H1 (cell line): ENCODE measurements around the gene AURKAIP1. TPM values are rescaled to one million over a fixed set of nuclear protein-coding genes. Genes with fewer than 3 reads are reported as not detected.

Experiments used
- CTCF ChIA-PET: fragments of 300-600 bp; sonication (Branson Sonifier 250); formaldehyde crosslinking; loops from one replicate; lab custom pipeline; 2021; ENCODE audit not compliant: partially characterized antibody; lab: Charles Lee
- POLR2A ChIA-PET: fragments of 300-600 bp; sonication (Branson Sonifier 250); formaldehyde crosslinking; loops from one replicate; lab custom pipeline; 2021; ENCODE audit warnings: inconsistent platforms; ENCODE audit not compliant: partially characterized antibody; lab: Charles Lee
- DNase-seq, 2 experiments: peaks; one replicate each; pipeline versions ENCODE4 v3.0.0 to v3.0.0-alpha.2; 2010 to 2022; ENCODE audit warnings: low spot score in 2 of 2, low read depth in 1 of 2, mixed read lengths in 1 of 2
- FAIRE-seq: peaks from 2 replicates; lab custom pipeline; 2011; peaks lifted over from hg19 to GRCh38; lab: Jason Lieb, UNC
- H2AFZ ChIP-seq: 2 replicates; pipeline ENCODE4 v1.8.1; 2012; ENCODE audit warnings: low read length, inconsistent platforms
- H2AK5ac ChIP-seq: 2 replicates; pipeline ENCODE4 v1.6.1; 2013; ENCODE audit warnings: low read depth, low read length
- H2BK120ac ChIP-seq: replicated peaks from 2 replicates; pipeline ENCODE3; 2013; ENCODE audit warnings: low read depth, low read length, inconsistent platforms
- H2BK12ac ChIP-seq: 2 replicates; pipeline ENCODE4 v1.6.1; 2013; ENCODE audit warnings: low read depth, low read length
- H2BK15ac ChIP-seq: 2 replicates; pipeline ENCODE4 v1.6.1; 2013; ENCODE audit warnings: low read length
- H2BK20ac ChIP-seq: 2 replicates; pipeline ENCODE4 v1.6.1; 2013; ENCODE audit warnings: low read length
- H2BK5ac ChIP-seq: 2 replicates; pipeline ENCODE4 v1.6.1; 2013; ENCODE audit warnings: low read depth, low read length
- H3K14ac ChIP-seq: 2 replicates; pipeline ENCODE4 v1.6.1; 2013; ENCODE audit warnings: inconsistent platforms; ENCODE audit not compliant: insufficient read length
- H3K18ac ChIP-seq: 2 replicates; pipeline ENCODE4 v1.6.1; 2013; ENCODE audit warnings: low read length; ENCODE audit errors: extremely low read depth
- H3K23ac ChIP-seq: 2 replicates; pipeline ENCODE4 v1.6.1; 2013; ENCODE audit warnings: inconsistent platforms; ENCODE audit not compliant: insufficient read length
- H3K23me2 ChIP-seq: 2 replicates; pipeline ENCODE4 v1.6.1; 2013; ENCODE audit warnings: low read depth, low read length
- H3K27ac ChIP-seq: 2 replicates; pipeline ENCODE4 v1.6.1; 2011; ENCODE audit warnings: low read depth, low read length, inconsistent platforms
- H3K27me3 ChIP-seq, 4 experiments: replicated peaks in 1 of 4; 1 replicate in 1 of 4; 2 replicates in 3 of 4; pipeline versions ENCODE4 v1.6.1 to v1.8.1; 2011 to 2013; ENCODE audit warnings: low read length in 3 of 4, mild to moderate bottlenecking in 3 of 4, inconsistent platforms in 2 of 4, mixed read lengths in 2 of 4, moderate library complexity in 1 of 4; ENCODE audit not compliant: control insufficient read depth in 3 of 4, insufficient read depth in 3 of 4; ENCODE audit errors: extremely low read depth in 1 of 4
- H3K36me3 ChIP-seq, 4 experiments: 2 replicates each; pipeline versions ENCODE4 v1.6.1 to v1.8.1; 2011 to 2013; ENCODE audit warnings: mild to moderate bottlenecking in 4 of 4, low read length in 3 of 4, moderate library complexity in 2 of 4, control low read depth in 1 of 4, inconsistent platforms in 1 of 4; ENCODE audit not compliant: insufficient read depth in 4 of 4, control insufficient read depth in 2 of 4
- H3K4ac ChIP-seq: replicated peaks from 2 replicates; pipeline ENCODE3; 2013; ENCODE audit warnings: low read length, low read depth, mixed read lengths, inconsistent platforms; ENCODE audit not compliant: insufficient read length
- H3K4me1 ChIP-seq, 4 experiments: replicated peaks in 1 of 4; 1 replicate in 1 of 4; 2 replicates in 3 of 4; pipeline versions ENCODE4 v1.6.1 to v1.8.1; 2011 to 2013; ENCODE audit warnings: low read length in 3 of 4, inconsistent platforms in 2 of 4, mixed read lengths in 1 of 4; ENCODE audit not compliant: insufficient read depth in 4 of 4, control insufficient read depth in 3 of 4
- H3K4me2 ChIP-seq, 2 experiments: 2 replicates each; pipeline versions ENCODE4 v1.6.1 to v1.8.1; 2011 to 2013; ENCODE audit warnings: low read depth in 2 of 2, low read length in 2 of 2, control low read depth in 1 of 2, inconsistent platforms in 1 of 2, mild to moderate bottlenecking in 1 of 2; ENCODE audit not compliant: insufficient read depth in 1 of 2
- H3K4me3 ChIP-seq, 4 experiments: fragments of 200-600, 300-600 bp in 1 of 4; sonication (generic), shearing (Covaris generic), sonication (Bioruptor Twin) in 1 of 4; 2 replicates each; pipeline versions ENCODE4 v1.5.1 to v1.8.1; 2011 to 2016; ENCODE audit warnings: low read length in 4 of 4, low read depth in 3 of 4, control low read depth in 2 of 4, inconsistent platforms in 2 of 4, mild to moderate bottlenecking in 2 of 4, mixed read lengths in 1 of 4, moderate library complexity in 1 of 4; ENCODE audit not compliant: insufficient read depth in 2 of 4; ENCODE audit errors: extremely low read depth in 1 of 4
- H3K56ac ChIP-seq: replicated peaks from 2 replicates; pipeline ENCODE3; 2013; ENCODE audit warnings: low read depth, mild to moderate bottlenecking, mixed read lengths, low read length, inconsistent platforms; ENCODE audit not compliant: insufficient read length
- H3K79me1 ChIP-seq: 2 replicates; pipeline ENCODE4 v1.6.1; 2013; ENCODE audit warnings: low read depth, low read length, control low read depth
- H3K79me2 ChIP-seq, 2 experiments: 2 replicates each; pipeline versions ENCODE4 v1.6.1 to v1.8.1; 2012 to 2013; ENCODE audit warnings: low read length in 2 of 2, mild to moderate bottlenecking in 2 of 2, inconsistent platforms in 1 of 2; ENCODE audit not compliant: insufficient read depth in 2 of 2, control insufficient read depth in 1 of 2
- H3K9ac ChIP-seq, 4 experiments: replicated peaks in 1 of 4; 1 replicate in 1 of 4; 2 replicates in 3 of 4; pipeline versions ENCODE4 v1.6.1 to v1.8.1; 2011 to 2013; ENCODE audit warnings: low read depth in 3 of 4, low read length in 3 of 4, control low read depth in 2 of 4, mild to moderate bottlenecking in 2 of 4, moderate library complexity in 2 of 4, inconsistent platforms in 1 of 4; ENCODE audit errors: extremely low read depth in 1 of 4
- H3K9me3 ChIP-seq, 2 experiments: 2 replicates each; pipeline versions ENCODE4 v1.6.1 to v1.8.1; 2012 to 2013; ENCODE audit warnings: mild to moderate bottlenecking in 2 of 2, moderate library complexity in 2 of 2, control low read depth in 1 of 2, inconsistent platforms in 1 of 2, low read depth in 1 of 2, low read length in 1 of 2, mixed read lengths in 1 of 2; ENCODE audit not compliant: insufficient read depth in 2 of 2
- H4K20me1 ChIP-seq, 2 experiments: replicated peaks in 1 of 2; 2 replicates each; pipeline versions ENCODE3 to v1.8.1; 2011 to 2013; ENCODE audit warnings: inconsistent platforms in 2 of 2, low read length in 2 of 2, mild to moderate bottlenecking in 1 of 2; ENCODE audit not compliant: insufficient read depth in 2 of 2, control insufficient read depth in 1 of 2
- H4K5ac ChIP-seq: 2 replicates; pipeline ENCODE4 v1.6.1; 2013; ENCODE audit warnings: low read length, low read depth, mixed read lengths, inconsistent platforms; ENCODE audit not compliant: insufficient read length
- H4K8ac ChIP-seq: 2 replicates; pipeline ENCODE4 v1.8.0; 2013; ENCODE audit warnings: mild to moderate bottlenecking, moderate library complexity, low read length, inconsistent platforms; ENCODE audit not compliant: insufficient read depth; ENCODE audit errors: extremely low read depth
- H4K91ac ChIP-seq: replicated peaks from 2 replicates; pipeline ENCODE3; 2013; ENCODE audit warnings: low read length, mixed read lengths, inconsistent platforms; ENCODE audit not compliant: insufficient read length
- ATF3 ChIP-seq: IDR thresholded peaks from 2 replicates; pipeline ENCODE4 v1.6.1; 2011; ENCODE audit warnings: low read depth, mild to moderate bottlenecking, low read length; ENCODE audit not compliant: insufficient read depth
- BRCA1 ChIP-seq: IDR thresholded peaks from 2 replicates; pipeline ENCODE4 v1.6.1; 2012; ENCODE audit warnings: low read depth, low read length, improper control_type of control experiment
- E2F6 ChIP-seq: IDR thresholded peaks from 2 replicates; pipeline ENCODE4 v1.6.1; 2012; ENCODE audit warnings: inconsistent platforms
- POLR2AphosphoS5 ChIP-seq: IDR thresholded peaks from 2 replicates; pipeline ENCODE4 v1.6.1; 2011; ENCODE audit warnings: low read depth, low read length
- POU5F1 ChIP-seq: IDR thresholded peaks from 2 replicates; pipeline ENCODE4 v1.6.1; 2011; ENCODE audit warnings: low read depth, mild to moderate bottlenecking, low read length, moderate library complexity
- RBBP5 ChIP-seq: IDR thresholded peaks from 2 replicates; pipeline ENCODE4 v1.7.1; 2012; ENCODE audit warnings: low read depth, mild to moderate bottlenecking, inconsistent platforms, low read length, moderate library complexity, borderline replicate concordance
- RFX5 ChIP-seq: IDR thresholded peaks from 2 replicates; pipeline ENCODE4 v1.6.1; 2011; ENCODE audit warnings: low read depth, low read length, improper control_type of control experiment, borderline replicate concordance
- TAF7 ChIP-seq: optimal IDR thresholded peaks from 2 replicates; pipeline ENCODE3; 2011; ENCODE audit warnings: low read depth, mild to moderate bottlenecking, inconsistent platforms, low read length, moderate library complexity, borderline replicate concordance
- WGBS, 2 experiments: shearing (Covaris generic) in 1 of 2; methylation state at CpG; one replicate each; pipeline versions ENCODE4 v1.1.6 to v1.1.7; 2013 to 2015; ENCODE audit warnings: low lambda C conversion rate in 2 of 2, mixed read lengths in 2 of 2, inconsistent platforms in 1 of 2, low coverage in 1 of 2, missing lambda C conversion rate in 1 of 2; ENCODE audit not compliant: insufficient replicate concordance in 2 of 2, insufficient coverage in 1 of 2, insufficient read length in 1 of 2; ENCODE audit errors: extremely low coverage in 1 of 2, missing lambda C conversion rate in 1 of 2; 5-methylcytosine and 5-hydroxymethylcytosine counted together
- polyA plus RNA-seq, 7 experiments: library from polyadenylated mRNA; depleted of rRNA in 3 of 7; stranded (reverse) in 5 of 7; unstranded in 2 of 7; fragments of >200 nt in 5 of 7; fragments of 200-250 nt in 2 of 7; gene quantifications; 1 replicate in 5 of 7; 2 replicates in 1 of 7; 4 replicates in 1 of 7; pipeline versions ENCODE4 v1.2.1 to v1.2.3, GENCODE V29; 2011 to 2013; ENCODE audit warnings: missing spikeins in 2 of 7, mixed read lengths in 2 of 7
- total RNA-seq: library from RNA; stranded (reverse); fragmentation: NEBNext Ultra II Directional; extraction: Animal tissue kit (Norgen Biotek cat#: 25700); gene quantifications from 2 replicates; pipeline ENCODE4 v1.2.1, GENCODE V29; 2021

The AURKAIP1 gene
- total and polyA plus RNA-seq, 2 of the 8 experiments (the other 6 are each of a cell fraction or from before 2014, with no cell fraction given): 87.8 to 194 TPM

- H3K23ac ChIP-seq: no peak overlapping the region
- peak overlapping the region in 3 of 4 experiments; percentile 26 to 68 (median 57); a peak in 4 of 7 replicates for H3K9ac ChIP-seq
- no peak overlapping the region for H2BK120ac ChIP-seq
- no peak overlapping the region for H4K91ac ChIP-seq
- H3K4me3 ChIP-seq: peak overlapping the region; percentile 60 to 100 (median 78)
- no peak overlapping the region; the same call in 1 of the 2 replicates for H2AK5ac ChIP-seq
- H4K20me1 ChIP-seq: peaks cover 20 to 36% of the 10 kb centered on the region in 2 experiments
- H3K18ac ChIP-seq: no peak overlapping the region
- no peak for TF ChIP-seq ATF3
- TF ChIP-seq E2F6: no peak
- no peak for TF ChIP-seq RBBP5
- no peak for TF ChIP-seq RFX5
- no peak for TF ChIP-seq POLR2AphosphoS5
- no peak for TF ChIP-seq TAF7
- no peak for TF ChIP-seq POU5F1
- TF ChIP-seq BRCA1: no peak
- no peaks in the 10 kb centered on the region; a peak in 1 of 7 replicates for H3K27me3 ChIP-seq
- FAIRE-seq: no peak
- no peak for DNase-seq
- H2BK12ac ChIP-seq: 0 out of 2 replicates have a peak overlapping the region, but pooled peaks have one; percentile 9
- H2BK20ac ChIP-seq: no peak overlapping the region
- no peak overlapping the region for H3K14ac ChIP-seq
- H3K4me2 ChIP-seq: peak overlapping the region; percentile 69 to 97
- ChIA-PET CTCF (no interaction called here), POLR2A (interaction anchor here (0.8 to 3.4 kb wide), 11 partner anchors 9 to 290 kb away, joined by 3 to 27 read pairs (median 4); partner anchors contain the start of gene MIB2)
- peak overlapping the region; percentile 64 for H3K56ac ChIP-seq
- no peak overlapping the region for H2AFZ ChIP-seq
- peaks cover 9% of the 10 kb centered on the region for H3K23me2 ChIP-seq
- no peak overlapping the region; the same call in 1 of the 2 replicates for H2BK5ac ChIP-seq
- peak overlapping the region; percentile 79 for H4K8ac ChIP-seq
- peaks cover 0 to 8% (median 1%) of the 10 kb centered on the region in 4 experiments; a peak in 3 of 8 replicates for H3K36me3 ChIP-seq
- peaks cover 0 to 13% (median 3%) of the 10 kb centered on the region in 4 experiments; a peak in 5 of 7 replicates for H3K4me1 ChIP-seq
- H3K4ac ChIP-seq: peak overlapping the region; percentile 69
- H3K9me3 ChIP-seq: peaks cover 0 to 6% of the 10 kb centered on the region in 2 experiments; a peak in 2 of 4 replicates
- WGBS, 2 experiments: 83% methylated on average over 16 of the region's 16 CpGs; no CpG with 5 or more reads in 1 of the 2 experiments
- peaks cover 30% of the 10 kb centered on the region for H3K79me1 ChIP-seq
- no peak overlapping the region; the same call in 1 of the 2 replicates for H3K27ac ChIP-seq
- H3K79me2 ChIP-seq: peaks cover 9 to 42% of the 10 kb centered on the region in 2 experiments; a peak in 3 of 4 replicates
- H4K5ac ChIP-seq: no peak overlapping the region
- H2BK15ac ChIP-seq: no peak overlapping the region
These were observed 49.5 kb downstream of the AURKAIP1 start for GRCh38 chr1:1325288-1326074.
